ENCODE measurements around the gene CHST13.

GRCh38 chr3:126528419-126528799 is 4.5 kb downstream of the CHST13 start:
- TF ChIP-seq CTCF (conservative IDR thresholded peaks at IDR 0.05; ENCODE audit: low read depth, low read length), result no peak
- TF ChIP-seq EZH2phosphoT487 (IDR thresholded peaks at IDR 0.05; ENCODE audit: borderline replicate concordance, low read length), result no peak
